DLD1 (cell line): ENCODE results near the gene FLNB.

Experiments
- in situ Hi-C: cut with HindIII; loops from 2 replicates; pipeline ENCODE4 v1.10.0; 2017; ENCODE audit warnings: low sequenced_read_pairs

The FLNB gene

DNA sequence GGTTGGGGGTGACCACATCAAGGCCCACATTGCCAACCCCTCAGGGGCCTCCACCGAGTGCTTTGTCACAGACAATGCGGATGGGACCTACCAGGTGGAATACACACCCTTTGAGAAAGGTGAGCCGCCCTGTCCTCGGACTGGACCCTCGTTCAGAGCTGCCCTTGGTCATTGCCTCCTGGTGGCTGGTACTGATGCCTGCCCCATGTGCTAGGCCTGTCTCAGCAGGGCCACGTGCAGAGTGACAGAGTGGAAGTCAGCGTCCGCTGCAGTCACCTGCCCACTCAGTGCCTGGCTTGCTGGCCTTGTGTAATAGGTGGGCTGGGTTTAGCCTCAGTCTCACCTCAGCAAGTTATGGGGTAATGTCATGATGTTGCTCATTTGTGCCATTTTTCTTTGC, 116.2 kb downstream of the FLNB start:
- in situ Hi-C loops = no loop called here

- in situ Hi-C loops = no loop called here
Measured at GRCh38 chr3:58129041-58129770, 121.0 kb downstream of the FLNB start.

- in situ Hi-C loops = no loop called here
Measured at GRCh38 chr3:58130591-58130990, 122.4 kb downstream of the FLNB start.

DNA sequence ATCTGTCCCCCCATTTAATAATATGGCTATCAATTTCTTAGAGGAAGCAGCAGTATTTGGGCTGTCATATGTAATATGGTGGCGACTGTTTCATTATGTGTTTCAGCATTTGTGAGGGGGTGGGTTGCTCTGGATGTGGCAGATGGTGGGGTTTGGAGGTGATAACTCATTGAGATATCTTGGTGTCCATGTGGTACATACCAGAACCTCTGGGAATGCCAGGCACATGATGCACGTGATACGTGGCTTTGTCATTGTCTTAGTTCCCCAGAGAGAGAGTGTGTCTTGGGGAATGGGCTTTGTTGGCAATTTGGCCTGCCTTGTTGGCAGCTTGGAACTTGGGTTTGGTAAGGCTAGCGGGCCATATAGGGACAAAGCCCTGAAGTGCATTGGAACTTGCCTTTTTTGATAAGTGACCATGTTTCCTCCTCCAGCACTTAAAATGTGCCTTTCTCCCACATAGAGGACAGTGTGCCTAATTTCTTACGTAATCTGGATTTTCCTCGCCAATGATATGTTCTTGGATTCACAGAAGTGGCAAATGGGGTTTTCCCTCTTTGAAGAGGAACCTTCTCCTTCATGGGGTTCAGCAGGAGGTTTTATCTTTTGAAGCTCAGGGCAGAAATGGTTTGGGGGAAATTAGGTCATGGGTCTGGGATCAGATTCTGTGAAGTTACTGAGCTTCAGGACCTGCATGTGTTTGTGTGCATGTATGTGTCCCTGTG, 123.0 kb downstream of the FLNB start:
- in situ Hi-C loops = no loop called here

DNA sequence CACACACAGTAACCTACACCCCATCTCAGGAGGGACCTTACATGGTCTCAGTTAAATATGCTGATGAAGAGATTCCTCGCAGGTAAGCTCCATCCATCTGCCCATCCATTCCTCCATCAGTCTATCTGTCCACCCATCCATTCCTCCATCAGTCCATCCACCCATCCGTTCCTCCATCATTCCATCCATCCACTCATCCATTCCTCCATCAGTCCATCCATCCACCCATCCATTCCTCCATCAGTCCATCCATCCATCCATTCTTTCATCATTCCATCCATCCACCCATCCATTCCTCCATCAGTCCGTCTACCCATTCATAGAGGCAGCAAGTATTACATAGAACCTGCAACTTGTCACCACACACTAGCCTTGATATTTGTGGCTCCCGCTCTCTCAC, 124.6 kb downstream of the FLNB start:
- in situ Hi-C loops = no loop called here

- in situ Hi-C loops = no loop called here
Measured at GRCh38 chr3:58134468-58134867, 126.2 kb downstream of the FLNB start.

DNA sequence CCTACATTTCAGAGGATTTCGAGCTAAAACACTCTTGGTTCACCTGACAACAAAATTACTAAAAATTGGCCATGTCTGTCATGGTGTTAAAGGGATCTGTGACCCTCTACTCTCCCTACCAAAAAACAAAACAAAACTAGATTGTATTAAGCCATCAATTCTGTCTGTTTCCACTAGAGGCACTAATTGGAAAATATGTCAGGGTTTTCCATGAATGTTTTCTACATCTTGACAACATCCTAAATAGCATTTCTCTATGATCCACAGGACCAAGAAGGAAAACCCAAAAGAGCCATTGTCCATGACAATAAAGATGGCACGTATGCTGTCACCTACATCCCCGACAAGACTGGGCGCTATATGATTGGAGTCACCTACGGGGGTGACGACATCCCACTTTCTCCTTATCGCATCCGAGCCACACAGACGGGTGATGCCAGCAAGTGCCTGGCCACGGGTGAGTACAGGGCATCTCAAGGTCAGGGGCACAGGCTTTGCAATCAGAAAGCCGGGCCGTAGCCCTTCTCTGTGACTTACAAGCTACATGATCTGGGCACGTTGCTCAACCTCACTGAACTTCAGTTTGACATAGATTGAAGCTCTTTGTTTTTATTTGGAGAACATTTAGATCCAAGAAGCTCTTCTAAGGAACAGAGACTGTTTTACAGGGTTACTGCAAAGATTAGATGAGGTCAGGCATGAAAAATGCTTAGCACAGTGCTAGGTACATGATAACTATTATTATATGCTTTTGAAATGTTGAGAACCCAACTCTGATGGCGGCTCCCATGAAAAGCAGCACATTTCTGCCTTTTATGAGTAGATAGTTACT, 127.7 kb downstream of the FLNB start:
- in situ Hi-C loops = no loop called here

GRCh38 chr3:58137306-58137705, 129.1 kb downstream of the FLNB start:
- in situ Hi-C loops = no loop called here

DNA sequence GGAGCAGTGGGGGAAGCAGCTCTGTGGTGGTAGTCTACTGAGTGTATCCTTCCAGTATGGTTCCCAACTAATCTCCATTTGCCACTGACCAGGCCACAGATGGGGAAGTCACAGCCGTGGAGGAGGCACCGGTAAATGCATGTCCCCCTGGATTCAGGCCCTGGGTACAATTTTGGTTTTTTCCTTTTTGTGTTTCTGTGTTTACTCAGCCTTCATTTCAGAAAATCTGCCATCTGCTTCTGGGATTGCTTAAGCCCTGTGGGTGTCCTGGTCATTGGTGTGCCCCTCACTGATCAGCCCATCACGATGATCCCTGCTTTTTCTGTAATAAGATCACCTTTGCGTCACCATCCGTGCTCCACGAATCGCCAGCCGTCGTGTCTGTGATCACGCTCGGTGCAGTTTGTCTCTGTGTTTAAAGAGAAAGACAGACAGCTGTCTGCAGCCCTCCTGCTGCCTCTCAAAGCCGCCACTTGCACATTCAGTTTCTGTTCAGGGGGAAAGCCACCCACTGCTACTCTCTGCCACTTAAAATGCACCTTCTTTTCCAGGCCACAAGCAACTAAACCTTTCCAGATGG, 133.6 kb downstream of the FLNB start:
- in situ Hi-C loops = no loop called here

DNA sequence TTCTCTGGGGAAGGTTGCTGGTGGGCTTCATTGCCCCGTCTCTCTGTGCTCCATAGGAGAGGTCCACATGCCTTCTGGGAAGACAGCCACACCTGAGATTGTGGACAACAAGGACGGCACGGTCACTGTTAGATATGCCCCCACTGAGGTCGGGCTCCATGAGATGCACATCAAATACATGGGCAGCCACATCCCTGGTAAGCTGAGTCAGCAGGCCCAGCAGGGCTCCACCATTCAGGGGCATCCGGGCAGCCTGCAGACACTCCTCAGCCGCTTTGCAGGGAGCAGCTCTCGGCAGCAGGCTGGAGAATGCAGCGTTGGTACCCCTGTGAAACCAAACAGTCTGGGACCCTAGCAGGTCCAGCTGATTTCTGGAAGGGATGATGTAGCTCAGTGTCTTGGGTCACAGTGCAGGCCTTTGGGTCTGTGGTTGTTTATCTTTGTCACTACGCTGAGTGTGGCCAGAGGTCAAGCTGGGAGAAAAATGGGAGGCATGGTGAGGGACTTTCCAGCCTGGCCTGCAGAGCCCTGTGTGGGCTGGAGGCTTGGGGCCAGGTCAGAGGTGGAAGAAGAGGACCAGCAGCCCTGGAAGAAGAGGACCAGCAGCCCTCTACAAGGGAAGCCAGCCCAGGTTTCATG, 135.3 kb downstream of the FLNB start:
- in situ Hi-C loops = no loop called here

DNA sequence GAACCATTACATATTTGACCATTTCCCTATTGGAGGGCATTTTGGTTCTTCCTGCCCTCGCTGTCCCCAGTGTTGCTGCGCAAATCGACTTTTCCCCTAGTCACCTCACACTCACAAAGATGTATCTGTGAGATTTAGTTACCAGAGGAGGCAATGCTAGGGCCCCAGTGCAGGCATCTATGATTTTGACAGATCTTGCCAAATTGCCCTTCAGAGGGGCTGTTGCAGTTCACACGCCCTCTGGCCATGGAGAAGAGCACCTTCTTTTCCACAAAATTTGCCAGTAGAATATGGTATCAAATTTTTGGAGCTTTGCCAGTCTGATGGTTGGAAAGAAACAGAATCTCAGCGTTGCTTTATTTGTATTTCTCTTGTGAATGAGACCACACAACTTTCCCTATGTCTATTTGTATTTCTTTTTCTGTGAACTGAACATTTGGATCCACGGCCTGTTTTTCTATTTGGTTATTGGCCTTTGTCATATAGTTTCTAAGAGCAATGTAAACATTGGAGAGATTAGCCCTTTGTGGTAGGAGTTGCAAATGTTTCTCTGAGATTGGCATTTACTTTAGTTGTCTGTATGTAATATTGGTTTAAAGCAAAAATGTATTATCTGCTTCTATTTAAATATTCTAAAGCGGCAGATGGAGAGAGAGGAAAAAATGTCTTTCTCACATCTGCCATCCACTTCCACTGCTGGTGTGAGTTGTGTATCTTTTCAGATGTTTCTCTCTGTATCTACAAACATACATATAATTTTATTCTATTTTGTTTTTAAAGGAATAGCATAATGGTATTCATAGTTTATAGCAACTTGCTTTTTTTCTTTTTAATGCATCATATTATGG, 136.5 kb downstream of the FLNB start:
- in situ Hi-C loops = no loop called here

- in situ Hi-C loops = no loop called here
Measured at GRCh38 chr3:58148049-58148448, 139.8 kb downstream of the FLNB start.

DNA sequence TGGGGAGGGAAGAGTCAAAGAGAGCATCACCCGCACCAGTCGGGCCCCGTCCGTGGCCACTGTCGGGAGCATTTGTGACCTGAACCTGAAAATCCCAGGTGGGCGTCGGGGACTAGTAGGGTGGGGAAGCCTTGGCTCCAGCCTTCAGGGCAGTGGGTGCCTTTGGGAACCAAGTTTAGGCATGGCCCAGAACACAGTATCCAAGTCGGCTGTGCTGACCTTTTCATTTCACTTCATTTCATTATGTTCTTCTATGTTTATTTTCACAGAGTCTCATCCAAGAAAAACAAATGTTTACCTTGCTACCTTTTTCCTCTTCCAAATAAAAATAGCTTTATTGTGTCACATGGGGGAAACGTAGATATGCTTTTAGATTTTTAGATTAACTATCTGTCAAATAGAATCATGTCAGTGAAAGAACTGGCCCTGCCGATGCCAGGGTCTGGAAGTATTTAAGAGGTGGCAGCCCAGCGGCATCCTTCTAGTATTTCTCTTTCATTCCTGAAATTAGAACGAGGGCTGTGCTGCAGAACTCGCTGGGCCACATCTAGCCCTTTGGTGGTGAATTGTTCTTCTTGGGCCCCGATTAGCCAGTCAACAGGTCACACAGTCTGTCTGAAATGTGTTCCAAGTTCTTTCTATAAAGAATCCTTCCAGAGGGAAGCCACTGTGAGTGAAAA, 142.0 kb downstream of the FLNB start:
- in situ Hi-C loops = loop anchor here (10.0 to 25.0 kb wide), 2 partner anchors 138 to 205 kb away; partner anchors contain the start of gene FLNB

GRCh38 chr3:58150810-58151199, 142.6 kb downstream of the FLNB start:
- in situ Hi-C loops = loop anchor here (10.0 to 25.0 kb wide), 2 partner anchors 139 to 206 kb away; partner anchors contain the start of gene FLNB

GRCh38 chr3:58151637-58152036, 143.4 kb downstream of the FLNB start:
- in situ Hi-C loops = loop anchor here (10.0 to 25.0 kb wide), 2 partner anchors 139 to 207 kb away; partner anchors contain the start of gene FLNB

- in situ Hi-C loops = loop anchor here (10.0 to 25.0 kb wide), 2 partner anchors 140 to 208 kb away; partner anchors contain the start of gene FLNB
Measured at GRCh38 chr3:58152225-58153015, 144.2 kb downstream of the FLNB start.

GRCh38 chr3:58153371-58153770, 145.1 kb downstream of the FLNB start:
- in situ Hi-C loops = loop anchor here (10.0 to 25.0 kb wide), 2 partner anchors 141 to 209 kb away; partner anchors contain the start of gene FLNB
